DMS 273 (cell line): ENCODE results near the gene DSEL.
A peak's percentile ranks its signal among the peaks of the same experiment; 100 is the strongest.

Source experiments
- DNase-seq: peaks from one replicate; lab custom pipeline; 2025; ENCODE audit not compliant: unreplicated experiment; lab: John Stamatoyannopoulos, UW

The DSEL gene

GRCh38 chr18:67516539-67517443, at the start of gene DSEL:
Gene DSEL (minus strand): TSS chr18:67516720. CDS start chr18:67514608, 2,112 bp downstream.
- peak; percentile 96 for DNase-seq

- peak; percentile 63 for DNase-seq
Measured at GRCh38 chr18:67553437-67553836, 36.9 kb upstream of the DSEL start.

GRCh38 chr18:67550872-67551520, 34.5 kb upstream of the DSEL start:
- no peak for DNase-seq

- DNase-seq = no peak
Measured at GRCh38 chr18:67549946-67550345, 33.4 kb upstream of the DSEL start.

- no peak for DNase-seq
Measured at GRCh38 chr18:67545681-67546080, 29.2 kb upstream of the DSEL start.

- DNase-seq = no peak
Measured at GRCh38 chr18:67540559-67540958, 24.0 kb upstream of the DSEL start.

GRCh38 chr18:67531929-67532328, 15.4 kb upstream of the DSEL start:
- no peak for DNase-seq

GRCh38 chr18:67525328-67526099, 9.0 kb upstream of the DSEL start:
- peak; percentile 24 for DNase-seq

- DNase-seq = no peak
Measured at GRCh38 chr18:67520351-67520921, 3.9 kb upstream of the DSEL start.

- DNase-seq = peak; percentile 48
Measured at GRCh38 chr18:67519592-67519991, 3.1 kb upstream of the DSEL start.

GRCh38 chr18:67518566-67518965, 2.0 kb upstream of the DSEL start:
- peak; percentile 34 for DNase-seq

- peak; percentile 57 for DNase-seq
Measured at GRCh38 chr18:67517444-67517765, 885 bp upstream of the DSEL start.

- peak; percentile 95 for DNase-seq
Measured at GRCh38 chr18:67515942-67516538, 480 bp downstream of the DSEL start.

- DNase-seq = peak; percentile 8
Measured at GRCh38 chr18:67514901-67515540, 1.5 kb downstream of the DSEL start.

- DNase-seq = no peak
Measured at GRCh38 chr18:67514465-67514864, 2.1 kb downstream of the DSEL start.

- peak; percentile 23 for DNase-seq
Measured at GRCh38 chr18:67513280-67513679, 3.2 kb downstream of the DSEL start.

GRCh38 chr18:67511840-67512239, 4.7 kb downstream of the DSEL start:
- no peak for DNase-seq

- no peak for DNase-seq
Measured at GRCh38 chr18:67510831-67511230, 5.7 kb downstream of the DSEL start.

GRCh38 chr18:67509741-67510391, 6.7 kb downstream of the DSEL start:
- DNase-seq = peak; percentile 27

GRCh38 chr18:67508146-67508545, 8.4 kb downstream of the DSEL start:
- DNase-seq = no peak
